Endometrial microvascular endothelial cells (primary cell): ENCODE measurements around the gene EXOC5. TPM values are rescaled to one million over a fixed set of nuclear protein-coding genes. Genes with fewer than 3 reads are reported as not detected.
"Not testable (repeated sequence)": the region's sequence is repeated elsewhere in the genome, so short reads cannot be mapped to it uniquely, and the experiment has no call there.

ENCODE experiments used
- in situ Hi-C: cut with HindIII; loops from 2 replicates; pipeline ENCODE4 v1.10.0; 2017; ENCODE audit warnings: low sequenced_read_pairs, low pct_unique_long_range_greater_than_20kb; ENCODE audit errors: inconsistent ontology term
- total RNA-seq: library from RNA; depleted of rRNA; stranded (reverse); fragments of >200 nt; gene quantifications from one replicate; pipeline ENCODE4 v1.2.3, GENCODE V29; 2015; ENCODE audit errors: inconsistent ontology term

Gene EXOC5
- total RNA-seq, 1 donor from 2014 or later: 73.5 TPM

DNA sequence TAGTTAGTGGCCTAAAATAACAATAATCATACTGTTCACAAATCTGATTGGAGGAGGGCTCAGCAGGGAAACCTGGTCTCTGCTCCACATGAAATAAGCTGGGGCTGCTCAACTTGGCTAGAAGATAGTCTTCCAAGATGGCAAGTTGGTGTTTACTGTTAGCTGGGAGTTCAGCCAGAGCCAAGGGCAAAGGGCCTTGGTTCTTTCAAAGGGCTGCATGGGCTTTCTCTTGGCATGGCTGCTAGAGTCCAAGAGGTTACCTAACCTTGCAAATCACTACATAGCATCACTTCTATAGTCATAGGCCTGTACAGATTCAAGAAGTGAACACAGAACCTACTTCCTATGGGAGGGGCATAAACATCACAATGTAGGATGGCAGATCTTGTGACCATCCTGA lies 7.1 kb downstream of the EXOC5 start:
- in situ Hi-C loops: no loop called here

DNA sequence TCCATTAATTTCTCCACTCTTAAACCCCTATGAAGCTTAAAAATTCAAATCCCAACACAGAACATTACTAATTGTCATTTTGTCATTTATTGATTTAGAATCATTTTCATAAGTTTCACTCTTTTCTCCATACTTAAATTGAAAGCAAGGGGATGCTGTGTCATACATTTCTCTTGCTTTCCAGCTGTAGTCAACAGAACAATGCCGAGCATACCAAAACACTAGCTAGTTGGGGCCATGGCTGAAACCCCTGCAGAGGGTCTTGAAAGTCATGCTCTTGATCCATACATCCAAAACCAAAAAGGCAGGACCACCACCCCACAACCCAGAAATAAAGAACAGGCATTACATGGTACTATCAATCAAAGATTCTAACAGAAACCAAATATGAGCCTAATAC lies 9.0 kb downstream of the EXOC5 start:
- in situ Hi-C loops: no loop called here

DNA sequence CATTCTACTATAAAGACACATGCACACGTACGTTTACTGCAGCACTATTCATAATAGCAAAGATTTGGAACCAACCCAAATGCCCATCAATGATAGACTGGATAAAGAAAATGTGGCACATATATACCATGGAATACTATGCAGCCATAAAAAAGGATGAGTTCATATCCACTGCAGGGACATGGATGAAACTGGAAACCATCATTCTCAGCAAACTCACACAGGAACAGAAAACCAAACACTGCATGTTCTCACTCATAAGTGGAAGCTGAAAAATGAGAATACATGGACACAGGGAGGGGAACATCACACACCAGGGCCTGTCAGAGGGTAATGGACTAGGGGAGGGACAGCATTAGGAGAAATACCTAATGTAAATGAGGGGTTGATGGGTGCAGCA lies 10.5 kb downstream of the EXOC5 start:
- in situ Hi-C loops: not testable (repeated sequence)

DNA sequence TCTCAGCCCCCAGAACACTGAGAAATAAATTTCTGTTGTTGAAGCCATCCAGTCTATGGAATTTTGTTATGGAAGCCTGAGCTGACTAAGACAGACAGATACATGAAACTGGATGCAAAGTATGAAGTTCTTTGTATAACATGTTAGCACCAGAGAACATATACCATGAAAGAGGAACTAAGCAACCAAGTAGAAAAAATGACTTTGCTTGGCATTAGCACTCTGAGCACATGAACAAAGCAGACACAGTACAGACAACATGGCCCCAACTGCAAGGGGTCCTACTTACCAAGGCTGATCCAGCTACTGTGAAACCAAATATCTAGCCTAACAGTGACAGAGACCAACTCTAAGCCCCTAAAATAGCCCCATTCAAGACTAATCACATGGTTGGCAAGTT lies 13.8 kb downstream of the EXOC5 start:
- in situ Hi-C loops: no loop called here

DNA sequence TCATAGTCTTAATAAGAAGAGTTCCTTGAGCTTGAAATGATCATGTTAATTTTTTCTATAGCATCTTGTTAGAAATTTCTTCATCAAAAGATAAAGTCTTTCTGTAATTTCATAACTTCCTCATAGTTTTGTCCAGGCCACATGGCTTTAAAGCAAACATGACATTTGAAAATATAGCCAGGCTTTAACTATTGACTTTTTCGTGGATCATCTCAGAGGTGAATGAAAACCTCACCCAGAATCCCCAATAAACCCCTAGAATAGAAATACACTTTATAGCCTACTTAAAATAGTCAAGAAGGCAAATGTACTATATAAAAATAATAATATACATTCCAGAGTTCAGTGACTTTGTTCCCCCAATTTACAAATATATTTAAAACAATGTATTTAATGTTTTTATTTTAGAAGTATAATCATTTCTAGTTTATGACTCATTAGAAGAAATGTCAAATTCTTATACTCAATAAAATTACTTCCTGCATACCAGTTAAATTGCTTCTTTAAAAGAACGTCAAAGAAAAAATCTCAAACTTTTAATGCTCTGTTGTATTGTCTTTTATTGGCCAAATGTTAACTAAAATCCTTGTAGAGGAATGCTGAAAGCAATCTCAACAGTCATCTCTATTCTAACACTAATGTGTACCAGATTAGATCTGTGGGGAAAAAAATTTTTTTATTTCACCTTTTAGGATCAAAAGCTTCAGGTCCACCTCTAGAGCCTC lies 21.6 kb downstream of the EXOC5 start:
- in situ Hi-C loops: no loop called here

DNA sequence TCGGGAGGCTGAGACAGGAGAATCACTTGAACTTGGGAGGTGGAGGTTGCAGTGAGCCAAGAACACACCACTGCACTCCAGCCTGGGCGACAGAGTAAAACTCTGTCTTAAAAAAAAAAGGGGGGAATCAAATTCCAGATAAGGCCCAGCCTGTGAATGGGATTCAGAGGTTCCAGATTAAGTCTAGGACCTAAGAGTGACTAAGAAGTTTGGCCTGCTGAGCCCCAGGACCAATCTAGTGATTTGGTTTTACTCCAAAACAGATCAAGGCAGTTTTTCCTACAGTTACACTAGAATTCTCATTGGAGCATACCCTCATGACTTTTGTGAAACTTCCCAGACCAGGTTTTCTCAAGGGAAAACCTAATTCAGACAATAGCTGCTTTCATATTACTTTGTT lies 22.8 kb downstream of the EXOC5 start:
- in situ Hi-C loops: no loop called here

DNA sequence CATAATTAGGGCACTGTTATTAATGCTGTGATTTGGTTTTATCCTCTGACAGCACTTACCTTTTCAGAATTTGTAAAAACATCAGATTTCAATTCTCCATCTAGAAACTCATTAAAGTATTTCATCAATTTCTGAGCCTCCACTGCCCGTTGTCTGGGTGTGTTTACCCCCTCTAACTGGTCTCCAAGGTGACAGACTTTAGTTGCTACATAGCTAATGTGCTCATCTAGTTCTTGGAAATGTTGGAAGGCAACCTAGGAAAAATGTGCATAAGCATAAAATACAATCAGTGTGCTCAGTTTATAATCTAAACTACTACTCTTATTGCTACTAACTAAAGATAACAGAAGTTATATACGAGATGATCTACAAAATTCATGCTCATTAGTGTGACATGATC lies 24.6 kb downstream of the EXOC5 start:
- in situ Hi-C loops: no loop called here

DNA sequence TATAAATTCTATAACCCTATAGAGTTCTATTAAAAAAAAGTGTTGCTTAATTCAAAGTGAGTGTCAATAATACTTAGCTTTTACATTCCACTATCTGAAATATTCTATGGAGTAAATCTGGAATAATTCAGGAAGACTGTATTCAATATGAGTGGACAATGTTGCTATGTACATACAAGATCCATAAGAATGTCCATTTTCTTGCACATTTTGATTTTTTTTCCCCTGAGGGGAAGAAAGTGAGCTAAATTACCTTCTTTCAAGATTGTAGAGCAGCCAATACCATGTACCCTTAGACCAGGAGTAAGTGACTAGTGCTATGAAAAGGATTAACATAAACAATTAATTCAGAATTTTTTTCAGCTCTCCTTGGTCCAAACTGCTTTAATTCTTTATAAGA lies 25.4 kb downstream of the EXOC5 start:
- in situ Hi-C loops: no loop called here

DNA sequence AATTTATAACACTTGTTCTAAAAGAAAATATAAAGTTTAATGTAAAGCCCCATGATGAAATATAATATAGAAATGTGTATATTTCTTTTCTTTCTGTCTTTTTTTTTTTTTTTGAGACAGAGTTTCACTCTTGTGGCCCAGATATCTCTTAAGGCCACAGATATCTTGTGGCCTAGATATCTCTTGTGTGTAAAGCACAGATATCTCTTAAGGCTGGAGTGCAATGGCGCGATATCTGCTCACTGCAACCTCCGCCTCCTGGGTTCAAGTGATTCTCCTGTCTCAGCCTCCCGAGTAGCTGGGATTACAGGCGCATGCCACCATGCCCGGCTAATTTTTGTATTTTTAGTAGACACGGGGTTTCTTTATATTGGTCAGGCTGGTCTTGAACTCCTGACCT lies 28.6 kb downstream of the EXOC5 start:
- in situ Hi-C loops: not testable (repeated sequence)

DNA sequence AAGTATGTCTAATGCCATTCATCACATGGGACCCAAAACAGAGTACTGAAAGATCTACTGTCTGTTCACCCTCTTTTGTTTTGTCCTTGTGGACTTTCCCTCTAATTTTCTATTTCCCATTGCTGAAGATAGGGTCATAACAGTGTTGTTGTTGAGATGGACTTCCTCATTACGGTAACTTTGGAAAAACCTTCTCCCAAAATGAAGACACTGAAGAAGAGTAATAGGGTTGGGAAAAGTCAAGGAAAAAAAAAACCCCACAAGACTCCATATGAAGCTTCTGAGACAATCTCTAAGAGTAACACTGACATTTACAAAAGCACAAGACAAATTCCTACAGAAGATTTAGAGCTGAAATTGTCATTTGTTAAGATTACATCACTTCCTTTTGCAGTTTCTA lies 36.7 kb downstream of the EXOC5 start:
- in situ Hi-C loops: no loop called here

DNA sequence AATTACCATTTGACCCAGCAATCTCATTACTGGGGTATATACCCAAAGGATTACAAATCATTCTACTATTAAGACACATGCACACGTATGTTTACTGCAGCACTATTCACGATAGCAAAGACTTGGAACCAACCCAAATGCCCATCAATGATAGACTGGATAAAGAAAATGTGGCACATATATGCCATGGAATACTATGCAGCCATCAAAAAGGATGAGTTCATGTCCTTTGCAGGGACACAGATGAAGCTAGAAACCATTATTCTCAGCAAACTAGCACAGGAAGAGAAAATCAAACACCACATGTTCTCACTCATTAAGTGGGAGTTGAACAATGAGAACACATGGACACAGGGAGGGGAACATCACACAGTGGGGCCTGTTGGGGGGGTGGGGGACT lies 40.4 kb downstream of the EXOC5 start:
- in situ Hi-C loops: not testable (repeated sequence)

DNA sequence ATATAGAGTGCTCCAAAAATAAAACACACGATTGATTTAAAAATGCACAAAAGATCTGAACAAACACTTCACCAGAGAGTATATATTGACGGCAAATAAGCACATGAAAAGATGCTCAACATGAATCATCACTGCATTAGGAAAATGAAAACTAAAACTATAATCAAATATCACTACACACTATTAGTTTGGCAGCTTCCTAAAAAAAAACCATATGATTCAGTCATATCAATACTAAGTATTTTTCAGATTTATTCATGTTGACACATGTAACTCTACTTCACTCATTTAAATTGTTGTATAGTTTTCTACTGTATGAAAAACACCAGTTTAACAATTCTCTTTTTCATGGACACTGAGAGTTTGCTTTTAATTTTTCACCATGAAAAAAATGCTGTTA lies 41.6 kb downstream of the EXOC5 start:
- in situ Hi-C loops: no loop called here

DNA sequence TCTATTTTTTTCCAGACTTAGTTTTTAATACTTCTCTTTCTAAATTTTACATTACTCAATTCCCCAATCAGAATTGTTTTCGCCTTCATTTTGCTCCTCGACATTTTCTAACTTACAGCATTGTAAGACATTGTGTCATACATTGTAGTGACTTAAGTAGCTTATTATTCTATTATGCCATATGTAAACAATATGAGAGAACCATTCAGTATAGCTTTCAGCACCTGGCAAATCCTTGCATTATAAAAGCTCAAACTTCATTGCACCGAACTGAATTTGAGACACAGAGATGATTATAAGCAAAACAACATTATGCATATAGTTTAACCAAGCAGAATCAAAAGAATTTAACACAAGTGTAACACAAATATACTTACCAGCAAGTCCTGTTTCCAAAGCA lies 46.8 kb downstream of the EXOC5 start:
- in situ Hi-C loops: no loop called here

DNA sequence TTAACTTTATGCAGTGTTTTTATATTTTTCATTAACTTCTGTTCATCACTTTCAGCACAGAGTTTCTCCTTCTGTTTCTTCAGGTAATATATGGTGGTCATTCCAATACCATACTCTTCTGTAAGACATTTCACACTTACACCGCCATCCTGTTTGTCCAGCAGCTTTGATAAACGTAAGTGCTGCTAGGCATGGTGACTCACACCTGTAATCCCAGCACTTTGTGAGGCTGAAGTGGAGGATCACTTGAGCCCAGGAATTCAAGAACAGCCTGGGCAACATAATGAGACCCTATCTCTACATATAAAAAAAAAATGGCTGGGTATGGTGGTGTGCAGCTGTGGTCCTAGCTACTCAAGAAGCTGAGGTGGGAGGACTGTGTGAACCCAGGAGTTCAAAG lies 55.8 kb downstream of the EXOC5 start:
- in situ Hi-C loops: no loop called here

DNA sequence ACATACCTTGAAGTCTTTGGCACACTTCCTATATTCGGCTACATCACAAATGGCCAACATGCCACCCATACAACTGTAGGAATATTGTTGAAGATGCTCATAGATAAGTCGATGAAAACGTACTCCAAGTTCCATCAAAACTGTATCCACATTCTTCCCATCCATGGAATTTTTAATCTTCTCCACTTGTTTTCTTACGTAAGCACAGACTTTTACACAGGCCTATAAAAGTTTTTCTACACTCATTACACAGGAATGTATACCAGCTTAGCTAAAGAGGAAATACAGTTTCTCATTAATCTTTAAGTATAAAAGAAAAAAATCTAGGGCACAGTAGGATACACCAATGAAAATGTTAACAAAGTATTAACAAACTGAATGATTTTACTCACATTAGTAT lies 59.1 kb downstream of the EXOC5 start:
- in situ Hi-C loops: no loop called here

DNA sequence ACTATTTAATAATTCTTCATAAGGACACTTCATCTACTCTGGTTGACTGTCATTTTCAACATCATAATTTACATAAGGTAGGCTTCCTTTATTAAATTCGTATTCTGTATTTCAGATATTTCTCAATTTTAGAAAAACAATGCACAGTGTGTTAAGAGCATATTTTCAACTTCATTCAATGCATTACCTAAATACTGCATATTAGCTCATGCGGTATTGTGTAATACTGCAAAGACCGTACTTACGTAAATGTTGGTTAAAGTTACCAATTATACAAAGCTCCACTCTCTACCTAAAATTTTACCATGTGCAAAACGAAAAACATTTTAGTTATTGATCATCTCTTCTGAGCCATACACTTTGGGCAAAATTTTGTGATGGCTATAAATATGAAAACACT lies 62.8 kb downstream of the EXOC5 start:
- in situ Hi-C loops: no loop called here

DNA sequence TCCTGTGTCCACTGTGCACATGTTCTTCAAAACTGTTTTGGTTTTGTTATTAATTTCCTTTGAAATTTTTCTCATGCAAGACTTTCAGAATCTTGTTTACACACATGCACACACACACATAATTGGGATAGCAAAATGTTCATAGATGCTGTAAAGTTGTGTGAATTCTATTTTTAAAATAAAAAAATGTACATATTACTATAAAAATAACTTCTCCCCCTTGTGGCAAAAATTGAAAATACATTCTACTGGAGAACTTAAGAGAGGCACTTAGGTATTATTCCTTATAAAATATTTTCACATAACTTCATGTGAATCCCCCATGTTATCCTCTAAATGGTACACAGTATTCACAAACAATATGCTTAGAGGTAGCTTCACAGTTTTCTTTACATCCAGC lies 66.0 kb downstream of the EXOC5 start:
- in situ Hi-C loops: not testable (repeated sequence)

DNA sequence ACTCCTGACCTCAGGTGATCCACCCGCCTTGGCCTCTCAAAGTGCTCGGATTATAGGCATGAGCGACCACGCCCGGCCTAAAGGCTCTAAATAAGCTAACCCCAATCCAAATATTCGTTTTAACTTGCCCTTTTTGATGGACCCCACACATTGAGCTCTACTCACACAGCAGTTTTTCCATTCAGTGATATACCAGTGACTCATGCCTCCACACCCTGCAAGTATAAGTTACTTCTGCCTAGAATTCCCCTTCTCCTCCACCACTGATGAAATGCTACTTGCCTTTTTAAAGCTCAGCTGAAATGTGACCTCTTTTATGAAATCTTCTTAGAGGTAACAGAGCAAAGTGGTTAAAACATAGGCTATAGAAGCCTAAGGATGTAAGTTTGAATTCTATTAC lies 68.8 kb downstream of the EXOC5 start:
- in situ Hi-C loops: no loop called here

DNA sequence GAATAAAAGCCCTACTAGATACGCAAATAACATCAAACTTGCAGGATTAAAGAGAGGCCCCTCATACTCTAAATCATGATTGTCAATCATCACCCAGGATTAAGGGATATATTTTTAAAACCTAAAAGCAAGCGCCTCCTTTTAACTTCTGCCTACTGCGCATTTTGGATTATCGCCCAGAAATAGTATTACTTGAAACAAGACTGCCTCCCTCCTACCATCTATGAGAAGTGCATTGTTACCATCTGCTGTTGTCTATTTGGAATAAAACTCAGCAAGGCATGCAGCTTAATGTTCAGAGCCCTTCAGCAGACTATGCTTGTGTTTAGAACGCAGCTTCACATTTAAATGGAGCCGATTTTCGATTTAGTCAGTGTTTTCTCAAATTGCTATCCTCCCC lies 79.6 kb downstream of the EXOC5 start:
- in situ Hi-C loops: no loop called here

DNA sequence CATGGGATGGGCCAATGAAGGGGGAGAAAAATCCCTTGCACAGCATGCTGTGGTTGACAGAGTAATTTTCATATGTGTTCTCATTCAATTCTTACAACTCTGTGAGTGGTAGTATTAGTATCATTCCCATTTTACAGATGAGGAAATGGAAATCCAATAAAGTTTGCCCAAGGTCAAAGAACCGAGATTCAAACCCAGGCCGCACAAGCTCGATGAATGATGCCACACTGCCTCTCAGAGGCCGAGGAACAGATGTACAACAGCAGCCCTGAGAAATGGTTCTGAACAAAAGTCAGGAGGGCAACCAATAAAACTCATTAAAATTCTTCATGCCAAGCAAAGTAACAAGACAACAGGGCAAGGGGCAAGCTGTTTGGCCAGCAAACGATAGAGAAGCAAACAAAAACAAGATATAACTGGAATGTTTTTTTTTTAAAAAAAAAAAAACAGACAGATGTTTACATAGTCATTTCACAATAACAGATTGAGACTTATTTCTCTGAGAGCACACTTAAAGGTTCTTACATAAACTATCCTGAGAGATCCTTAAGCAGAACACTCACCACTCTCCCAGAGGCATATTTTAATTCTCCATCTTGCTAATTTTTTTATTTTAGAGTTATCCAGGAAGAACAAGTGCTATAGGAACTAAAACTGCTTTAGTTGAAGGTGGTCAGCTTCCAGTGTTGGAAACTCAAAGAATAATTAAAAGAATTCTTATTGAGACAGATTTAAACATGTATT lies 85.8 kb downstream of the EXOC5 start:
- in situ Hi-C loops: no loop called here

DNA sequence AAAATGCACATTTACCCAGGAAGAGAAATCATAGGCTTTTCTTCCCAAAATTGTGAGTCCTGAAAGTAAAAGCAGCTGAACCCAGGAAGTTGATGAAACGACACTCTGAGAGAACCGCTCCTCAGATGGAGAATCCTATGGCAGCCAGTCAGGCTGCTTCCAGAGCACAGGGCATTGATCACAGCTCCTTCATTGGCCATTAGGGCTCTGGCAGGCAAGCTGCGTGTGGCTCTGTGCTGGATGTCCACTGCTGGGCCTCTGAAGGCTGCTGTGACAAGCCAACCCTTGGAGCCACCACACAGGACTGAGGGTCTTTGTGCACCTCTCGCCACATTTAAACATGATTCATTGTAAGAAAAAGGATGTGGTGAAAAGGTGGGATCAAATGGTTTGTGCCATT lies 89.4 kb downstream of the EXOC5 start:
- in situ Hi-C loops: no loop called here
